NT2/D1 (cell line): ENCODE data around the gene DCP1A.

Source experiments
- SUZ12 ChIP-seq: IDR thresholded peaks from 2 replicates; pipeline ENCODE4 v1.6.1; 2011; ENCODE audit not compliant: insufficient read length, insufficient read depth; ENCODE audit errors: extremely low read depth
- YY1 ChIP-seq: IDR thresholded peaks from 2 replicates; pipeline ENCODE4 v1.6.1; 2011; ENCODE audit not compliant: insufficient read length, insufficient read depth
- ZNF274 ChIP-seq: IDR thresholded peaks from 2 replicates; pipeline ENCODE4 v1.6.1; 2011; ENCODE audit warnings: mild to moderate bottlenecking, low read depth, low read length

DNA sequence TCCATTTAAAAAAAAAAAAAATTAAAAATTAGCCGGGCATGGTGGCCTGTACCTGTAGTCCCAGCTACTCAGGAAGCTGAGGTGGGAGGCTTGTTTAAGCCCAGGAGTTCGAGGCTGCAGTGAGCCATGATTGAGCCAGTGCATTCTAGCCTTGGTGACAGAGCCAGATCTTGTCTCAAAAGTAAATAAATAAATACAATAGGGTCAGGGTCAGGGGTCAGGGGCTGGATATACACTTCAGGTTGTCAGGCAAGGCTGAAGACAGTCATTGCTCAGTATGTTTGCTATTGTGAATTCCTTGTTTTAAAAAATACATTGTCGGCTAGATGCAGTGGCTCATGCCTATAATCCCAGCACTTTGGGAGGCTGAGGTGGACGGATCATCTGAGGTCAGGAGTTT, 83.4 kb downstream of the DCP1A start:
- TF ChIP-seq ZNF274 (no peak), YY1 (no peak), SUZ12 (no peak)
